Hepatic stellate cell (primary cell): ENCODE data around the gene COL26A1.
A peak's percentile ranks its signal among the peaks of the same experiment; 100 is the strongest.
"Not testable (repeated sequence)": the region's sequence is repeated elsewhere in the genome, so short reads cannot be mapped to it uniquely, and the experiment has no call there.

Experiments used
- DNase-seq: peaks from one replicate; pipeline ENCODE4 v3.0.0; 2011; ENCODE audit warnings: low spot score

The COL26A1 gene

GRCh38 chr7:101501351-101501750 lies 138.7 kb downstream of the COL26A1 start:
- no peak for DNase-seq

- DNase-seq: no peak
These were observed 139.9 kb downstream of the COL26A1 start for GRCh38 chr7:101502466-101503098.

DNA sequence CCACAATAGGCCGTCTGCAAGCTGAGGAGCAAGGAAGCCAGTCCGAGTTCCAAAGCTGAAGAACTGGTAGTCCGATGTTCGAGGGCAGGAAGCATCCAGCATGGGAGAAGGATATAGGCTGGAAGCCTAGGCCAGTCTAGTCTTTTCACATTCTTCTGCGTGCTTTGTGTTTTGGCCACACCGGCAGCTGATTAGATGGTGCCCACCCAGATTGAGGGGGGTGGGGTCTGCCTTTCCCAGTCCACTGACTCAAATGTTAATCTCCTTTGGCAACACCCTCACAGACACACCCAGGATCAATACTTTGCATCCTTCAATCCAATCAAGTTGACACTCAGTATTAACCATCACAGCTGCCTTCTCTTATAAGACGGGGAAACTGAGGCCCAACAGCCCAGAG lies 142.8 kb downstream of the COL26A1 start:
- not testable (repeated sequence) for DNase-seq

GRCh38 chr7:101506531-101506930 lies 143.9 kb downstream of the COL26A1 start:
- no peak for DNase-seq

DNA sequence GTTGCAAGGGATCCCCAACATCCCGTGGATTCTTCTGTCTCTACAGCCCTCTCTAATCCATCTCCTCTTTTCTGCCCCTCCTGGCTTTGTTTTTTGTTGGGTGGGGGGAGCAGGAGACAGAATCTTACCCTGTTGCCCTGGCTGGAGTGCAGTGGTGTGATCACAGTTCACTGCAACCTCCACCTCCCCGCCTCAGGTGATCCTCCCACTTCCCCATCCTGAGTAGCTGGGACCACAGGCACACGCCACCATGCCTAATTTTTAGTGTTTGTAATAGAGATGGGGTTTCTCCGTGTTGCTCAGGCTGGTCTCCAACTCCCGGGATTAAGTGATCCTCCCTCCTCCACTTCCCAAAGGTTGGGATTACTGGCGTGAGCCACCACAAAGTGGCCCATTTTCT lies 144.7 kb downstream of the COL26A1 start:
- DNase-seq: no peak

DNA sequence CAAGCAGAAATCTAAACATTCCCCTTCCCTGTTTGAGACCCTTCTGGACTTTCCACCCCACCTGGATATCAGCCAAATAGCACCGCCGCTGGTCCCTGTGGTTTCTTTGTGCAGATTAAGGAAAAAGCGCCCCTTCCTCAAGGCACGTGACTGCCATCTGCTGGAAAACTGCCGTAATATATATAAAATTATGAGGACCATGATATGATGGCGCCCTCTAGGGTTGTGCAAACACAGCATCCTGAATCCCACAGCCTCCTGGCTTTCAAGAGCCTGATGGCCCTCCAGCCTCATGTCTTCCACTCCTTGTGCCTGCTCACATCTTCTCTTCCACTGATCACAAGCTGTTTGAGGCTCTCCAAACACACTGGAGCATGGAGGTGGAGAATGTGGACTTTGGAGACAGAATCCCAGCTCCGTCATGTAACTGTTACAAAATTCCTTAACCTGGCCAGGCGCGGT lies 145.1 kb downstream of the COL26A1 start:
- DNase-seq: peak; percentile 36

DNA sequence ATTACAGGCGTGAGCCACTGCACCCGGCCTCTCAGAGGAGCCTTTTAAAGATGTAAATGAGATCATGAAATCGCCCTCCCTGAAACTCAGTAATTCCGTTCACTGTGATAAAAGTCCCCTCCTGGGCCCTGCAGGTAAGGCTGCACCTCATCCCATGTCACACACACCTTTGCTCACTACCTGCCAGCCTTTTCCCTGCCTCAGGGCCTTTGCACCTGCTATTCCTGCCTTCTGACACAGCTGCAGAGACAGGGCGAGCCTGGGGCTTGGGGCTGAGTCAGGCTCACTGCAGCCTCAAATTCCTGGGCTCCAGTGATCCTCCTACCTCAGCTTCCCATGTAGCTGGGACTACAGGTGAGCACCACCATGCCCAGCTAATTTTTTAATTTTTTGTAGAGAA lies 147.6 kb downstream of the COL26A1 start:
- no peak for DNase-seq

DNA sequence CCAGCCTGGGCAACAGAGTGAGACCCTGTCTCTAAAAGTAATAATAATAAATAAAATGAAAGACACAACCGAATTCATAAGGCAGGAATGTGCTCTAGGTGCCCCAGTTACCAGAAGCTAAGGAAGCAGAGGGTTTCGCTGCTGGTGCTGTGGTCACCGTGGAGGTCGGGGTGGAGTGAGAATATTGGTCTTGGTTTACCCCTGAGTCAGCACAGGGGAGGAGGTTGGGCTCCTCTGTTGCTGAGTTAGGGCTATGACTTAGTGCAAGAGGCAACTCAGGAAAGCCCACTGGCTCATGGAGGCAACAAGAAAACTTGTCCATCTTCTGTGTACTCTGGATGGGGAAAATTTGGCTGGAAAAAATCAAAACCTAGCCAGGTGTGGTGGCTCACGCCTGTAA lies 149.3 kb downstream of the COL26A1 start:
- no peak for DNase-seq

- no peak for DNase-seq
These were observed 154.2 kb downstream of the COL26A1 start for GRCh38 chr7:101516851-101517250.

GRCh38 chr7:101517304-101517703 lies 154.6 kb downstream of the COL26A1 start:
- DNase-seq: no peak

DNA sequence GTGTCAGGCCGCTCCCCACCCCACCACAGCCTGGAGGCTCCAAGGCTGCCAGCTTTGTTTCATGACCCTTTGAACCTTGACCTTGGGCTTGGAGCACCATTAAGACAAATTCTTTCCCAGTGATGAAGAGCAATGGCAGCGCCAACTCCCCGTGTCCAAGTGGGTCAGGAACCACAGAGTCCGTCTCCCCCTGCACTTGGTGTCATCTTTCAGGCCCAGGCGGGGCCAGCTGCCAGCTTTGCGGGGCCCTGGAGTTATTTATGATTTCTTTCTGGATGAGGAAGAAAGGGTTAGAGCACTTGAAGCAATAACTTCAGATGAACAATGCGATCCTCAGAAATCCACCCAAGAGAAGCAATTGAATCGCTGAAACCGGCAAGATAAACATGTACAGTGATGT lies 155.7 kb downstream of the COL26A1 start:
- DNase-seq: no peak

GRCh38 chr7:101519324-101520023 lies 156.8 kb downstream of the COL26A1 start:
- no peak for DNase-seq

DNA sequence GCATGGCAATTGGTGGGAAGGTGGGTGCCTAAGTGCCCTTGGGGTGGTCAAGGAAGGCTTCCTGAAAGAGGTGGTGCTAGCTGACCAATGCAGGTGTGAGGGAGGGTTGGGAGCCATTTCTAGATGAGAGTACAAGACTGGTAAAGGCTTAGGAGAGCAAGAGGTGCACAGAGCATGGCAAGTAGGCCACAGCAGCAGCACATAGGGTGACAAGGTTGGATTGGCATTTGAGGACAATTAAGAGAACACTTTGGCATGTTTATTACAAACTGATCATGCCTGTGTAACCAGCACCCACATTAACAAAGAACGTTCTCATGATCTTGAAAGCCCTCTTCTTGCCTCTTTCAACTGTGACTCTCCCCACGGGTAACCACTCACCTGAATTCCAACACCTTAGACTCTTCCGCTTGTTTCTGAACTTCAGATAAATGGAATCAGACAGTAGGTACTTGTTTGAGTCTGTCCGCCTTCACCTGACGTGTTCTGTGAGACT lies 158.8 kb downstream of the COL26A1 start:
- DNase-seq: no peak

DNA sequence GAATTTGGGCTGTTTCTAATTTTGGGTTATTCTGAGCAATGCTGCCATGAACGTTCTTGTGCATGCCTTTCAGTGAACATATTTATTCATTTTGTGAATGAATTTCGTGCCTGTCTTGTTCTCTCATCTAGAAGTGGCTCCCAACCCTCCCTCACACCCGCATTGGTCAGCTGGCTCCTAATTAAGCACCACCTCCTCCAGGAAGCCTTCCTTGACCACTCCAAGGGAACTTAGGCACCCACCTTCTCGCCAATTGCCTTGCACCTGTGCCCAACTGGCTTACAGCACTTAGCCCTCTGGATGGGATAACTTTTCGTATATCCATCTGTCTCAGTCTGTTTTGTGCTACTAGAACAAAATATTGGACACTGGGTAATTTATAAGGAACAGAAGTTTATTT lies 159.3 kb downstream of the COL26A1 start:
- DNase-seq: no peak

GRCh38 chr7:101527844-101528667 lies 165.4 kb downstream of the COL26A1 start:
- no peak for DNase-seq

- no peak for DNase-seq
These were observed 166.9 kb downstream of the COL26A1 start for GRCh38 chr7:101529560-101529959.

DNA sequence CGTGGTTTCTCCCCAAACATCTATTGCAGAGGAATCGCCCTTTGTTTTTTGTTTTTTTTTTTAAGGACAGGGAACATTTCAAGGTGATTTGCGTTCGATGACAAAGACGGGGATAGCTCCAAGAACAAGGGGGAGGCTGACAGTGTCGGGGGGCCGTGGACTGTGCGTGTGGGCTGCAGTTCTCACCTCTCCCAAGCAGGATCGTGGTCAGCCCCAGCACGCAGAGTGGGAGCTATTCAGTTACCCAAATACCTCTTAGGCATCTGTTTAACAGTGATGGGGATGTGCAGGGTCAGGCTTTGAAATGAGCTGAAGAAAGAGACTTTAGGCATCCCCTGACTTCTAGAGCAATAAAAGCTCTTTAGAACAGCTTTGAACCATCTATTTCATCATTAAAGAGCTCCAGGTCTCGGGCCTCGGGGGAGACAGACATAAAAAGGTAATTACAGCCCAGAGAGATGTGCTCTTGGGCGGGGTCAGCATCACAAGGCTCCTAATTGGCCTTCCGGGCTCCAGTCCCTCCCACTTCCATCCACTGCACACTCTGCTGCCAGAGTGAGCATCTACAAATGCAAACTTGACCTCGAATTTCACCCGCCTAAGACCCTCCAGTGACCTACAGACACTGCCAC lies 169.2 kb downstream of the COL26A1 start:
- DNase-seq: no peak

- no peak for DNase-seq
These were observed 169.9 kb downstream of the COL26A1 start for GRCh38 chr7:101532400-101533102.

DNA sequence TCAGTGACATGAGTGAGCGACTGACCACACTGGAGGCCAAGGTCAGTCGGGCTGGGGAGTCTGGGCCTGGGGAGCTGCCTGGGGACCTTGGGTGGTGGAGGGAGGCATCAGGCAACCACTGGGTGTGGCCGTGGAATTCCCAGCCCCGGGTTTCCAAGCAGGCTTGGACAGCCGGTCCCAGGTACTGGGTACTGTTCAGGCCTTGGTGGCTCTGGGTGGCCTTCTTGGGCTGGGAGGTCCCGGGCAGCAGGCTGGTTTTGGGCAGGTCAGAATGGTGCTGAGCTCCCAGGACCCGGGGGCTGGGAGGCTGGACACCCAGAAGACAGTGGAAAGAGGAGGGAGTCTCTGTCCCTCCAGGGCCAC lies 170.4 kb downstream of the COL26A1 start:
- DNase-seq: no peak

- DNase-seq: no peak
These were observed 171.5 kb downstream of the COL26A1 start for GRCh38 chr7:101534015-101534803.

- no peak for DNase-seq
These were observed 172.2 kb downstream of the COL26A1 start for GRCh38 chr7:101534873-101535272.
